ENCODE data around the gene SLC35F5.

The SLC35F5 gene

DNA sequence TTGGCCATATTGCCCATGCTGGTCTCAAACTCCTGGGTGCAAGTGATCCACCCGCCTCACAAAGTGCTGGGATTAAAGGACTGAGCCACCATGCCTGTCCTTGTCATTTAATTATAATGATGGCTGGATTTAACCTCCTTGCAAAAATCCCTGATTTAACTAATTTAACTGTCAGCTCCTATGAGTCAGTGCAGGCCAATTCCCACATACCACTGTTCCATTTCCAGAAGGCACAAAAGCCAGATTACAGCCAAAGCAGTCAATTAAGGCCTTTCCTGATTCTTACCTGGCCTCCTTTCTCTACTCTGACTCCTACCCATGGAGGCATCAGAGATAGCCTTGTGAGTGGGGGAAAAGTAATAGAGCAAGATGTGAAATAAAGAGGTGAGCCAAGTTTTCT is 12.3 kb upstream of the SLC35F5 start:
- H3K4me3 ChIP-seq (ENCODE audit: low read depth, low read length): no peak overlapping the region
- TF ChIP-seq, protein P1, sequence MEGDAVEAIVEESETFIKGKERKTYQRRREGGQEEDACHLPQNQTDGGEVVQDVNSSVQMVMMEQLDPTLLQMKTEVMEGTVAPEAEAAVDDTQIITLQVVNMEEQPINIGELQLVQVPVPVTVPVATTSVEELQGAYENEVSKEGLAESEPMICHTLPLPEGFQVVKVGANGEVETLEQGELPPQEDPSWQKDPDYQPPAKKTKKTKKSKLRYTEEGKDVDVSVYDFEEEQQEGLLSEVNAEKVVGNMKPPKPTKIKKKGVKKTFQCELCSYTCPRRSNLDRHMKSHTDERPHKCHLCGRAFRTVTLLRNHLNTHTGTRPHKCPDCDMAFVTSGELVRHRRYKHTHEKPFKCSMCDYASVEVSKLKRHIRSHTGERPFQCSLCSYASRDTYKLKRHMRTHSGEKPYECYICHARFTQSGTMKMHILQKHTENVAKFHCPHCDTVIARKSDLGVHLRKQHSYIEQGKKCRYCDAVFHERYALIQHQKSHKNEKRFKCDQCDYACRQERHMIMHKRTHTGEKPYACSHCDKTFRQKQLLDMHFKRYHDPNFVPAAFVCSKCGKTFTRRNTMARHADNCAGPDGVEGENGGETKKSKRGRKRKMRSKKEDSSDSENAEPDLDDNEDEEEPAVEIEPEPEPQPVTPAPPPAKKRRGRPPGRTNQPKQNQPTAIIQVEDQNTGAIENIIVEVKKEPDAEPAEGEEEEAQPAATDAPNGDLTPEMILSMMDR (IDR thresholded peaks at IDR 0.05; ENCODE audit: borderline replicate concordance, insufficient read depth, low read depth, low read length): no peak

GRCh38 chr2:113767811-113768460 is 11.5 kb upstream of the SLC35F5 start:
- H3K4me3 ChIP-seq (ENCODE audit: low read depth, low read length): no peak overlapping the region
- TF ChIP-seq, protein P1 (IDR thresholded peaks at IDR 0.05; ENCODE audit: borderline replicate concordance, insufficient read depth, low read depth, low read length): no peak

DNA sequence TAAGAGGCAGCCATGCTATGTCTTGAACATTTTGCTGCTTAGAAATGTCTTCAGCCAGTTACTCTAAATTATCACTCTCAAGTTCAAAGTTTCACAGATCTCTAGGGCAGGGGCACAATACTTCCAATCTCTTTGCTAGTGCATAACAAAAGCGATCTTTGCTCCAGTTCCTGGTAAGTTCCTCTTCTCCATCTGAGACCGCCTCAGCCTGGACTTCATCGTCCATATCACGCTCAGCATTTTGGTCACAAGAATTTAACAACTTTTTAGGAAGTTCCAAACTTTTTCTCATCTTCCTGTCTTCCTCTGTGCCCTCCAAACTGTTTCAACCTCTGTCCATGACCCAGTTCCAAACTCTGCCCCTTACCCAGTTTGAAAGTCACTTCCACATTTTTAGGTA is 8.8 kb upstream of the SLC35F5 start:
- TF ChIP-seq, protein P1 (IDR thresholded peaks at IDR 0.05; ENCODE audit: borderline replicate concordance, insufficient read depth, low read depth, low read length): no peak
- no peak overlapping the region for H3K4me3 ChIP-seq (ENCODE audit: low read depth, low read length)

GRCh38 chr2:113762377-113763118 is 6.1 kb upstream of the SLC35F5 start:
- H3K4me3 ChIP-seq (ENCODE audit: low read depth, low read length): no peak overlapping the region
- TF ChIP-seq, protein P1 (IDR thresholded peaks at IDR 0.05; ENCODE audit: borderline replicate concordance, insufficient read depth, low read depth, low read length): no peak

- H3K4me3 ChIP-seq (ENCODE audit: low read depth, low read length): no peak overlapping the region
- TF ChIP-seq, protein P1 (IDR thresholded peaks at IDR 0.05; ENCODE audit: borderline replicate concordance, insufficient read depth, low read depth, low read length): no peak
These were observed 4.0 kb upstream of the SLC35F5 start for GRCh38 chr2:113760400-113760799.

DNA sequence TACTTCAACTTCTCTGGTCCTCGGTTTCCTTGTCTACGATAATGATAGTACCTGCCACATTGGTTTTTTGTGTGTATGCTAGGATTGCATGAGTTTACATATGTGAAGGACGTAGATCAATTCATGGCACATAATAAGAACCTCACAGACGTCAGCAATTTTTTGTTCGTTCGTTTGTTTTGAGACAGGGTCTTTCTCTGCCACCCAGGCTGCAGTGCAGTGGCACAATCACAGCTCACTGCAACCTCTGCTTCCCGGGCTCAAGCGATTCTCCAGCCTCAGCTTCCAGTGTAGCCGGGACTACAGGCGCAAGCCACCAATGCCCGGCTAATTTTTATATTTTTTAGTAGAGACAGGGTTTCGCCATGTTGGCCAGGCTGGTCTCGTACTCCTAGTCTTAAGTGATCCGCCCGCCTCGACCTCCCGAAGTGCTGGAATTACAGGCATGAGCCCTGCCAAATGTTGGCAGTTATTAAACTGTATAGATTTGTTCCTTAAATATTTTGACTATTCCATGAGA is 756 bp upstream of the SLC35F5 start:
- TF ChIP-seq, protein P1 (IDR thresholded peaks at IDR 0.05; ENCODE audit: borderline replicate concordance, insufficient read depth, low read depth, low read length): no peak
- peak overlapping the region; percentile 79 for H3K4me3 ChIP-seq (ENCODE audit: low read depth, low read length)

Data from GM12875 (cell line).